GM19324 (cell line): Measurements from ENCODE around the gene DDHD1.
"Not testable (repeated sequence)": the region's sequence is repeated elsewhere in the genome, so short reads cannot be mapped to it uniquely, and the experiment has no call there.

Source experiments
- ATAC-seq: cut with Tn5 transposase; IDR thresholded peaks from one replicate; pipeline ENCODE4 v1.9.1; 2021; ENCODE audit warnings: mild to moderate bottlenecking, moderate library complexity; ENCODE audit not compliant: unreplicated experiment, low FRiP score

DDHD1 gene

DNA sequence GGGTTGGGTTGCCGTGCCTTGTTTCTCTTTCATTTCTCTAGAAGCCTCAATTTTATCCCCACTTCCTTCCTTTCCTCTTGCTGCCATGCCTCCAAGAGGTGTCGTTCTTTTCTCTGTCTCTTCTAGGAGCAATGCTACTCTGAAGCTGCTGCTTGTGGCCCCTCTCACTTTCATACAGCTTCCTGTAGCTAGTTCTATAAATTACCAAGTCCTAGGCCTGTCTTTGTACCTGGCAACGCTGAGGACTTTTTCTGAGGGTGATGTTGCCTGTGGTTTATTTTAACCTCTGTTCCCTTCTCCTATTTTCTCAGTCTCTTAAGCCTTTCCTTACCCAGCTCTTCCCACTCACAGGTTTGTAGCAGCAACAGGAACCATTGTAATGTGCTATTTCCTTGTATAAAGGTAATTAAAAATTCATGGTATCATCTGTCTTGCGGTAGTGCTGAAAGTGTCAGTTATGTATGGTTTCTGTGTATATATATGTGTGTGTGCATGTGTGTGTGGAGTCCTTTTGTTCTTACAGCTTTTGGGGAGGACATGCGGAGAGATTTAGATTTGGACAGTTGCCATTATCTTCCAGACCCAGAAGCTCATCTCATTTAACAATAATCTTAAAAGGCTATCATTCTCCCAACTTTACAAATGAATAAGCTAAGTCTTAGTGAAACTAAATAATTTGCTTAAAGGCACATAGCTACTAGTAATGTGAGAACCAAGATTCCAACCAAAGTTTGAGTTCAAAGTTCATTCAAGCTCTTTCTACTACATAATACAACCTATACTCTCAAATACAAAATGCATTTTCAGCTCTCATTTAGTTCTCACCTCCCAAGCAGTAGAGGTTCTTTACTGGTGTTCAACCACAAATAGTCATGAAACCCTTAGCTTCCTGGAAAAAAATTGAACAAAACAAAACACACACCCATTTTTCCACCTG, 43.8 kb downstream of the DDHD1 start:
- ATAC-seq, result peak; percentile 76

DNA sequence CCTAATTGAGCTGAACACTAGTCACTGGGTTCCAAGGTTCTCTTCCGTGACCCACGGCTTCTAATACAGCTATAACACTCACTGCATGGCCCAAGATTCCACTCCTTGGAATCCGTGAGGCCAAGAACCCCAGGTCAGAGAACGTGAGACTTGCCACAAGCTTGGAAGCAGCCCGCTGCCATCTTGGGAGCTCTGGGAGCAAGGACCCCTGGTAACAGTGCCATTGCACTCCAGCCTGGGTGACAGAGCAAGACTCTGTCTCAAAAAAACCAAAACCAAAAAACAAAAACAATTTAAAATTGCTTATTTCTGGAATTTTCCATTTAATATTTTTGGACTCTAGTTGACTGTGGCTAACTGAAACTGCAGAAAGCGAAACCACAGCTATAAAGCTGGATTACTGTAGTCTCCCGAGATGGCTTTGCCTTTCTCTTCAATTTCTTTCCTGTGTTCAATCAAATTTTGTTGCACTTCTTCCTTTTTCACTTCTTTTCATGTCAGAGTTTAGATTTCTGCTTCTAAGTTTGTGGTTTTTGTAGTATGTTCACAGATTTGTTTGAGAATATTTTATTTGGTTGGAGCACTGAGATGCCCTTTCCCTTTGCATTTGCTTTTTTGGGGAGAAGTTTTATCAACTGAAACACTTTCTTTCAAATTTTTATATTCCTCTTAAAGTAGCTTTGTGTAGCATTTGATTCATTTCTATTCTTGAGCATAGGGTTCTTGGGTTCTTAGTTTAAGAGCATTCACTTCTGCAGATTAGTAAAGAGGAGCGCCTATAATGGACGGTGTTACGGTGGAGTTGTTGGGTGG, 44.6 kb downstream of the DDHD1 start:
- no peak for ATAC-seq

DNA sequence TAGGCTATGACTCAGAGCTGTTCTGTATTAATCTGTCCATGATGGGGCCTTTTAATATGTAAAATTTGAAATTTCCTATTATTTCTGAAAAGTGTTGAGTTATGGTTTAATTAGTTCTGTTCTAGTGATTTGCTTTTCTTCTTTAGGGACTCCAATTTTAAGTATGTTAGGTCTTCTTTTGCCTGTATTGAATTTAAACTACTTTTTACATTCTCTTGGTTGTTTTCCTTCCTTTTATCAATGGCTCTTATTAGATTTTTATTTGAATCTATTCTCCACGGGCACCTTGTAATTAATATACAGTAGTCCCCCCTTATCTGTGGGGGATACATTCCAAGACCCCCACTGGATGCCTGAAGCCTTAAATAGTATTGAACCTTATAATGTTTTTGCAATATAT, 46.4 kb downstream of the DDHD1 start:
- no peak for ATAC-seq

DNA sequence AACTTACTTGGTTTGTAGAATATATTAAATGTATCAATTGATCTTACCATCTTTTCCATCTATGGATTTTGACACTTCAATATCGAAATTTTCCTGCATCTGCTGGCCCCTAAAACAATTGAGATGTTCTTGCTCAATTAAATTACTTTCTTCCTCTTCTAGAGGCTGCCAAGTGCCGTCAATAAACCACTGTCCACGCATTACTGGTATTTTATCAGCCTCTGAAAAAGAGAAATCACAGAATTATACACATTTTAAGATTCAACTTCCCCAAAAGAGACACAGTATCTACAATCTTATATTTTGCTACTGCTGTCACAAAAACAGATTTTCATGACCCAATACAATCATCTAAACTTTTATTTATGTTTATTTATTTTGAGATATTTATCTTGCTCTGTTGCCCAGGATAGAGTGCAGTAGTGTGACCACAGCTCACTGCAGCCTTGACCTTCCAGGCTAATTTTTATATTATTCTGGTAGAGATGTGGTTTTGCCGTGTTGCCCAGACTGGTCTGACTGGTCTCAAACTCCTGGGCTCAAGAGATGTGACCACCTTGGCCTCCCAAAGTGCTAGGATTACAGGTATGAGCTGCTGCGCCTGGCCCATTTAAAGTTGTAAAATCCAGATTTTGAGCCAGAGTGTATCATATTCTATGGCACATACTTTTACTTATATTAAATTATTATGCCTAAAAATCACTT, 49.3 kb downstream of the DDHD1 start:
- no peak for ATAC-seq

- ATAC-seq, result no peak
These were observed 59.9 kb downstream of the DDHD1 start for GRCh38 chr14:53093206-53093605.

DNA sequence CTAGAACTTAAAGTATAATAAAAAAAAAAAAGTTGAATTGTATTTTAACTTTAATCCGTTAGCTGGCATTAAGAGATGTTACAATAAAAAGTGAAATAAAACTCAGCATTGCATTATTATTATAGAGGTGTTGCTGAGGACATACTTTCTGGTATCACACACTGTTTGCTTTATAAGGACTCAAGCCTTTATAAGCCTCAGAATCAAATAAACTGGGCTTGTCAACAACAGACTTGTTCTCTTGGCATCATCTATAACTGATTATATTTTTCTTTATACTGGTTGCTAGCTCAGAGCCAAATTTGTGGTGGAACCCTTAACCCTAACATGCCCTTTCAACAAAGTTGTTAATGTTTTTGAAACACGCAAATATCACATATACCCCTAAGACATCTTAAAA, 62.3 kb downstream of the DDHD1 start:
- ATAC-seq, result no peak

GRCh38 chr14:53084954-53085353, 68.2 kb downstream of the DDHD1 start:
- not testable (repeated sequence) for ATAC-seq

DNA sequence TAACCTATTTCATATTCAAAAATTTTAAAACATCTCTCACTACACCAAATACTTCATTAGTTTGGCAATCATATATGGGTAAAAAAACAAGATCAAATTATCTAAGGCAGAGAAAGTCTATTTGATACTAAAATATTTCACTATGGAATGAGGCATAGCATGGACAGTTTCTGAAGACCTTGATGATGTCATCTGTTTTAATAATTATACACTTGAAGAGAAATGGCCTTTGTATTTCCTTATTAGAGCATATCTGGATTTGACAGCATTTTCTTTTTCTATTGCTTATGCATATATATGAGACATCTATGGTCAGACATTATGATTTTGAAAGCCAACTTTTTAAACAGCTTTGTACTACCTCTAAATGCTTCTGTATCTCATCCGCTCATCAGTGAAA, 88.6 kb downstream of the DDHD1 start:
- no peak for ATAC-seq

DNA sequence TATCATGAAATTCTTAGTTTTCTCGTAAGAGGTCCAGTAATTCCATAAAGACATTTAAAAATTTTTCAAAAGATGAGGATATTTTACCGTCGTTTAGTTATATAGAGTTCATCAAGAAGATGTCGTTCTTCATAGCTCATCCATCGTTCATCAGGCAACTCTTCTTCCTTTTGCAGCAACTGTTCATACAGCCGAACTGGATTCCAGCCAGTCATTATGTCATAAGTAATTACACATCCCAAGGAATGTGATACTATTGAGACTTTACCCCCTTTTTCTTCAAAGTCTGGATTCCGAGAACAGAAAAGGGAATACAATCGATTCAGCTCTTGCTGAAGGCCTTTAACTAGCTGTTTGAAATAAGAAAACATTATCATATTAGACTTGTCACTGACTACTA, 90.3 kb downstream of the DDHD1 start:
- ATAC-seq, result no peak

DNA sequence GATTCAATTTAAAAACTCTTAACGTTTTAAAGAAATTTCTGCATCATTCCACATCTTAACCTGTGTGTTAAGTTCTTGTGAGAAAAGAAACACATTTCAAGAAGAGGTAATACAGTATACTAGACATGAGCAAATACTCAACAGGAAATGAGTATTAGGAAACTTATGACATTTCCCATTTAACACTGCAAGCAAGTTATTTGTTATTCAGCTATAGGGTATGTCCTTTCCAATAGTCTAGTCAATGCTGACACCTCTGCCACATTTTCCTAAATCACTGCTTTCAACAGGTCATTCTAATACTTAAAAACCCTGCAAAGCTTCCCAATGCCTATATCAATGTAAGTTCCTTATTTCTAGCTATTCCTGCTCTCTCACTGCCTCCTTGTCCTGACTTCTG, 93.1 kb downstream of the DDHD1 start:
- no peak for ATAC-seq

- ATAC-seq, result no peak
These were observed 98.1 kb downstream of the DDHD1 start for GRCh38 chr14:53055003-53055402.

DNA sequence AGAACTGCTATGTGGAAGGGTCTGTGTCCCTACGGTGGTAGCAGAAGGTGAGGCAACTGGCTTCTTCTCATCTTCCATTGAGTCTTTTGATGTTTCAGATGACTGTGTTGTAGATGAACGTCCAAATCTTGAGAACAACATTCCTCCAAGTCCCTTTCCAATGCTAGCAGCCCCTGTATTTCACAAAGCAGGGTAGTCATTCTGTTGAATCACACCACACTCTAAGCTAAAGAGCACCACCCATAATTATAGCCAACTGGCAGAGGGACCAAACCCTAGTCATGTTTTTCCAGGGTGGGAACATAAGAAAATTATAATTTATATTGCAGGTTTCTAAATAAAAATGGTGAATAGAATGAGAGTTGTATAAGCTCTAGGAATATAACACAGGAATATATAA, 98.7 kb downstream of the DDHD1 start:
- no peak for ATAC-seq

GRCh38 chr14:53048631-53049030, 104.5 kb downstream of the DDHD1 start:
- ATAC-seq, result no peak

GRCh38 chr14:53047307-53048069, 105.6 kb downstream of the DDHD1 start:
- no peak for ATAC-seq

DNA sequence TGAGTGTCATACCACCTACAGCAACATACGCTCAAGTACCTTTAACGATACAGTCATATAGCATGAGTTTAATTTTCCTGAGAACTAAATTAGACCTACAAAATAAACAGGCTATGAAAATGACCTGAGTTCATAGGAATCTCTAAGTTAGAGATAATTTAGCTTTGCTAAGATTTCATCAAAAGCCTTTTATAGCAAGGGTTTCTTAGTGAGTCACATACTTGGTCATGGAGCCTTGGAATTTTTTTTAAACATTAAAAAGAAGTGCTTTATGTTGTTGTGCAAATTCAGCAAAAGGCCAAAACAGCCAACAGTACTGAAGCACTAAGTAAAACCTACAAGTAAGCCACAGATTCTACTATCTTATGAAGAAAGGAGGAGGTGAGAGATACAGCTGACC, 108.6 kb downstream of the DDHD1 start:
- ATAC-seq, result no peak

GRCh38 chr14:53043027-53043581, 110.0 kb downstream of the DDHD1 start:
- no peak for ATAC-seq

DNA sequence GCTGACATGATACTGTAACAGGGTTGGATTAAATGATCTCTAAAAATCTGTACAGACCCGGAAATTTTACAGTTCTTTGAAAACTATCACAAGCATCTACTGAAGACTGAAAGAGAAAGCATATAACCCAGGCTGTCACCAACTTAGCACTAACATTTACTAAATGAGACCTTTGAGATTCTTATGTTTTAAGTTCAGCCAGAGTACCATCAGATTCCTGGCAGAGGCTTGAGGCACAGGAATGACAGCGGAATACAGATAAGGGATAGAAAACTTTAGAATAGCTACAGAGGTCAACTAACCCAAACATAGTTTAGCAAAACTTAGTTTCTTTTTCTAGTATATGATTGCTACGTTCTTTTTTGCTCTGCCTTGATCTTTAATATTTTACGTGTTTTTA, 110.6 kb downstream of the DDHD1 start:
- ATAC-seq, result no peak

DNA sequence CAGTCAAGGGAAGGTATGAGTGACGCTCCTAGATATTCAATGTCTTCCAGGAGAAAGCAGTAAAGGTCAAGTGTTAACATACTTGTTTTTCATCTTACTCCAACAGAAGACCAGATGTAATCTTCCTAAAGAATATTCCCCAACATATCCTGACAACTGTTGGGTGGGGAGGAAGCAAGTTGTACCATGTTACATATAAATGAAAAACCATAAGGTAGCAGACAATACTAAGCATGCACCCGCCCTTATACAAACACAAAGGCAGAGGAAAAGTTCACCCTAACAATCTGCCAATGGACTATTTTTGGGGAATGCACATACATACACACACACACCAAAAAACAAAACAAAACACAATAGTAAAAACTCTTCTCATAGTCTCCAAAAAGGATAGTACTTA, 112.1 kb downstream of the DDHD1 start:
- ATAC-seq, result no peak

DNA sequence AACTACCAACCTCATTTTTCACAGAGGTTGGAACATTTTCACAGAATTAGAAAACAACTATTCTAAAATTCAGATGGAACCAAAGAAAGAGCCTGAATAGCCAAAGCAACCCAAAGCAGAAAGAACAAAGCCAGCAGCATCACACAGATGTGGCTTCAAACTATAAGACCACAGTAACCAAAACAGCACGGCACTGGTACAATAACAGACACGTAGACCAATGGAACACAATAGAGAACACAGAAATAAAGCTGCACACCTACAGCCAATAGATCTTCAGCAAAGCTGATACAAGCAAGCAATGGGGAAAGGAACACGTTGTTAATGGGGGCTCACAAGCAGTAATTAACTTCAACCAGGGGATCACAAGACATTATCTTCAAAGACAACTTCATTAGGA, 114.5 kb downstream of the DDHD1 start:
- ATAC-seq, result no peak

GRCh38 chr14:53037016-53037415, 116.1 kb downstream of the DDHD1 start:
- no peak for ATAC-seq
